Ovary (tissue), 3 donors: ENCODE measurements around the gene FHOD3.

Experiments used
- CTCF ChIP-seq, 3 donors: fragments of 450-650 bp in 2 of 3; fragments of 200-600 bp in 1 of 3; IDR thresholded peaks; one replicate each; pipeline versions ENCODE4 v1.5.1 to v1.8.0; 2016 to 2022; ENCODE audit warnings: antibody characterized with exemption in 3 of 3, mild to moderate bottlenecking in 1 of 3
- EP300 ChIP-seq: sonication (generic); formaldehyde crosslinking; IDR thresholded peaks from one replicate; pipeline ENCODE4 v1.6.1; 2017; ENCODE audit warnings: antibody characterized with exemption
- POLR2A ChIP-seq: fragments of 450-650 bp; IDR thresholded peaks from one replicate; pipeline ENCODE4 v1.6.1; 2017; ENCODE audit warnings: antibody characterized with exemption, mild to moderate bottlenecking, moderate library complexity
- donor health status: DM: no; HTN: no; CAD: no.

- TF ChIP-seq POLR2A (no peak), CTCF (IDR thresholded peaks at IDR 0.05) (no peak), EP300 (no peak)
These were observed 18.7 kb downstream of the FHOD3 start for GRCh38 chr18:36316246-36316645.
